Measurements from ENCODE around the gene PTPN3. TPM values are rescaled to one million over a fixed set of nuclear protein-coding genes. Genes with fewer than 3 reads are reported as not detected.

Gene PTPN3
- total and polyA plus RNA-seq, 10 of the 15 experiments (the other 5 are each of a cell fraction or from before 2014, with no cell fraction given) = 0.18 to 1.3 (median 0.39) TPM

GRCh38 chr9:109463924-109464625 lies 34.0 kb downstream of the PTPN3 start:
- peak; percentile 86 for ATAC-seq
- FAIRE-seq = no peak
- peaks cover 4% of the 10 kb centered on the region; the same call in 1 of the 2 replicates for H3K4me1 ChIP-seq (ENCODE audit: control insufficient read depth, insufficient read depth, low read length)
- H3K36me3 ChIP-seq (ENCODE audit: control insufficient read depth in 2 of 2, insufficient read depth in 2 of 2, low read length in 1 of 2) = no peaks in the 10 kb centered on the region
- no peak overlapping the region for H3K4me2 ChIP-seq (ENCODE audit: control insufficient read depth, insufficient read depth)
- WGBS (ENCODE audit: insufficient coverage, insufficient replicate concordance, low lambda C conversion rate, missing lambda C conversion rate) = 16% methylated on average over 7 of the region's 7 CpGs
- SMC1A ChIA-PET (ENCODE audit: uncharacterized antibody, unreplicated experiment) = interaction anchor here (0.8 to 8.9 kb wide), 11 partner anchors 11 to 62 kb away, joined by 3 to 131 read pairs (median 4); no protein-coding TSS in a partner anchor
- H2AFZ ChIP-seq (ENCODE audit: control insufficient read depth, low read depth, low read length) = no peak overlapping the region
- H3K79me2 ChIP-seq (ENCODE audit: control insufficient read depth, insufficient read depth, low read length) = no peaks in the 10 kb centered on the region
- POLR2A ChIA-PET = interaction anchor here (0.8 kb wide), 1 partner anchor 46 kb away, joined by 3 read pairs; no protein-coding TSS in a partner anchor
- BruUV-seq (replicated peaks) = no TSS peak
- no peak overlapping the region for H3K9ac ChIP-seq (ENCODE audit: control insufficient read depth, insufficient read depth, low read length)
- intact Hi-C loops (cut with micrococcal nuclease; ENCODE audit: unreplicated experiment) = no loop called here
- peak; percentile 39; the same call in 1 of the 2 replicates for TF ChIP-seq IKZF1 (conservative IDR thresholded peaks at IDR 0.05)
- TF ChIP-seq BRCA1 (IDR thresholded peaks at IDR 0.05; ENCODE audit: low read depth, low read length) = no peak
- peak; percentile 36 to 43; a peak in 2 of 4 replicates for TF ChIP-seq IKZF2 (IDR thresholded peaks at IDR 0.05)
- TF ChIP-seq CBFB (IDR thresholded peaks at IDR 0.05; ENCODE audit: low read depth) = no peak
- peak; percentile 64; the same call in 1 of the 3 replicates for TF ChIP-seq POU2F2 (IDR thresholded peaks at IDR 0.05; ENCODE audit: borderline replicate concordance, low read depth, low read length)
- TF ChIP-seq RUNX3 (IDR thresholded peaks at IDR 0.05; ENCODE audit: low read length) = peak; percentile 82
- H3K4me3 ChIP-seq = no peak overlapping the region
- CTCF ChIA-PET = interaction anchor here (0.7 to 8.9 kb wide), 7 partner anchors 9 to 599 kb away, joined by 3 to 234 read pairs (median 4); no protein-coding TSS in a partner anchor
- RAD21 ChIA-PET (ENCODE audit: unreplicated experiment) = interaction anchor here (0.9 to 8.7 kb wide), 4 partner anchors 11 to 273 kb away, joined by 3 to 135 read pairs (median 4); no protein-coding TSS in a partner anchor
- H3K27ac ChIP-seq (ENCODE audit: control insufficient read depth, insufficient read depth) = no peak overlapping the region
- H3K27me3 ChIP-seq (replicated peaks in 1 of 2; ENCODE audit: control insufficient read depth in 2 of 2, insufficient read depth in 2 of 2, low read length in 1 of 2) = no peaks in the 10 kb centered on the region; a peak in 2 of 4 replicates
- no peaks in the 10 kb centered on the region for H4K20me1 ChIP-seq (ENCODE audit: control insufficient read depth, insufficient read depth)
- no peaks in the 10 kb centered on the region for H3K9me3 ChIP-seq (replicated peaks; ENCODE audit: control insufficient read depth, insufficient read depth, low read length)
- peak; percentile 31 for DNase-seq (ENCODE audit: low read depth, low spot score)
- in situ Hi-C loops (cut with MboI) = no loop called here

Data from GM12878 (cell line).